RKO (cell line): ENCODE measurements around the gene TERF2IP.

Source experiments
- DNase-seq: peaks from one replicate; pipeline ENCODE4 v3.0.0-alpha.2; 2016; ENCODE audit warnings: low spot score

TERF2IP gene

GRCh38 chr16:75640598-75640997 is 7.0 kb upstream of the TERF2IP start:
- no peak for DNase-seq

- no peak for DNase-seq
These were observed 3.1 kb upstream of the TERF2IP start for GRCh38 chr16:75644240-75645012.

- DNase-seq, result no peak
These were observed 471 bp upstream of the TERF2IP start for GRCh38 chr16:75647112-75647491.

GRCh38 chr16:75648265-75649076 is 898 bp downstream of the TERF2IP start:
- peak; percentile 79 for DNase-seq

- DNase-seq, result no peak
These were observed 6.3 kb downstream of the TERF2IP start for GRCh38 chr16:75653922-75654321.

GRCh38 chr16:75658175-75658574 is 10.6 kb downstream of the TERF2IP start:
- DNase-seq, result no peak

GRCh38 chr16:75660321-75660720 is 12.7 kb downstream of the TERF2IP start:
- no peak for DNase-seq

- no peak for DNase-seq
These were observed 13.2 kb downstream of the TERF2IP start for GRCh38 chr16:75660726-75661302.

GRCh38 chr16:75667503-75667902 is 19.9 kb downstream of the TERF2IP start:
- DNase-seq, result no peak

- no peak for DNase-seq
These were observed 29.3 kb downstream of the TERF2IP start, which contains the start of gene CPHXL2 for GRCh38 chr16:75676909-75677308. CPHXL2 (minus strand) TSS chr16:75677009; CDS start chr16:75676999, 10 bp downstream.

- no peak for DNase-seq
These were observed 31.8 kb downstream of the TERF2IP start for GRCh38 chr16:75679366-75679765.

- DNase-seq, result no peak
These were observed 34.7 kb downstream of the TERF2IP start for GRCh38 chr16:75682308-75682707.

GRCh38 chr16:75687361-75687760 is 39.8 kb downstream of the TERF2IP start:
- no peak for DNase-seq

- no peak for DNase-seq
These were observed 48.1 kb downstream of the TERF2IP start for GRCh38 chr16:75695708-75696107.

- DNase-seq, result no peak
These were observed 50.0 kb downstream of the TERF2IP start for GRCh38 chr16:75697571-75697970.

GRCh38 chr16:75701361-75701760 is 53.8 kb downstream of the TERF2IP start, which contains the start of gene DUXB:
DUXB (minus strand) TSS chr16:75701461; CDS start chr16:75701418, 43 bp downstream.
- DNase-seq, result no peak

- no peak for DNase-seq
These were observed 54.7 kb downstream of the TERF2IP start for GRCh38 chr16:75702242-75702641.

- peak; percentile 30 for DNase-seq
These were observed 55.7 kb downstream of the TERF2IP start for GRCh38 chr16:75703306-75703705.
